ENCODE results near the gene SLC18A2.

The SLC18A2 gene

DNA sequence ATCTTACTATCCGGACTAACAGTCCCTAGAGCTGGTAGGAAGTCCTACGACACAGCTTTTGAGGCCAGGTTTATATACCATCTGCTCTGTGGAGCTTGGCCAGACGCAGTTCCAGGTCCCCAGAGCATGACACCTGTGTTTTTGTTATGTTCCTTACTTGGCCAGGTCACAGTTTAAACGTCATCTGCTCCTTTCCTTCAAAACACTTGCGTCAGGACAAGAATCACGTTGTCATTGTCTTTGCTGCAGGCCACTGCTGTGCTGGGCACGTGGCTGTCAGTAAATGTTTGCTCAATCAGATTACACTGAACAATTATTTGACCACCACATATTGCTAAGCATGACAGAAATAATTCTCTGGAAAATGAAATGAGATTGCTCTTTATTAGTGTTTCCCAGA lies 23.9 kb downstream of the SLC18A2 start:
- no peak for TF ChIP-seq EZH2phosphoT487 (IDR thresholded peaks at IDR 0.05; ENCODE audit: borderline replicate concordance)
- TF ChIP-seq, protein P1, sequence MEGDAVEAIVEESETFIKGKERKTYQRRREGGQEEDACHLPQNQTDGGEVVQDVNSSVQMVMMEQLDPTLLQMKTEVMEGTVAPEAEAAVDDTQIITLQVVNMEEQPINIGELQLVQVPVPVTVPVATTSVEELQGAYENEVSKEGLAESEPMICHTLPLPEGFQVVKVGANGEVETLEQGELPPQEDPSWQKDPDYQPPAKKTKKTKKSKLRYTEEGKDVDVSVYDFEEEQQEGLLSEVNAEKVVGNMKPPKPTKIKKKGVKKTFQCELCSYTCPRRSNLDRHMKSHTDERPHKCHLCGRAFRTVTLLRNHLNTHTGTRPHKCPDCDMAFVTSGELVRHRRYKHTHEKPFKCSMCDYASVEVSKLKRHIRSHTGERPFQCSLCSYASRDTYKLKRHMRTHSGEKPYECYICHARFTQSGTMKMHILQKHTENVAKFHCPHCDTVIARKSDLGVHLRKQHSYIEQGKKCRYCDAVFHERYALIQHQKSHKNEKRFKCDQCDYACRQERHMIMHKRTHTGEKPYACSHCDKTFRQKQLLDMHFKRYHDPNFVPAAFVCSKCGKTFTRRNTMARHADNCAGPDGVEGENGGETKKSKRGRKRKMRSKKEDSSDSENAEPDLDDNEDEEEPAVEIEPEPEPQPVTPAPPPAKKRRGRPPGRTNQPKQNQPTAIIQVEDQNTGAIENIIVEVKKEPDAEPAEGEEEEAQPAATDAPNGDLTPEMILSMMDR (conservative IDR thresholded peaks at IDR 0.05; ENCODE audit: low read length), result no peak
- Histone ChIP-seq H3K27me3 (ENCODE audit: insufficient read depth, low read length, poor library complexity, severe bottlenecking) (no peaks in the 10 kb centered on the region), H4K20me1 (ENCODE audit: insufficient read depth, low read length, poor library complexity, severe bottlenecking) (no peaks in the 10 kb centered on the region), H2AFZ (ENCODE audit: low read length) (no peak overlapping the region), H3K9ac (ENCODE audit: low read depth, low read length, poor library complexity, severe bottlenecking) (no peak overlapping the region), H3K4me1 (ENCODE audit: insufficient read depth, low read length, poor library complexity, severe bottlenecking) (peaks cover 21% of the 10 kb centered on the region), H3K36me3 (ENCODE audit: insufficient read depth, low read length) (no peaks in the 10 kb centered on the region), H3K4me2 (ENCODE audit: low read depth, low read length, poor library complexity, severe bottlenecking) (no peak overlapping the region), H3K4me3 (ENCODE audit: low read length, poor library complexity, severe bottlenecking) (no peak overlapping the region), H3K79me2 (ENCODE audit: insufficient read depth, low read length) (no peaks in the 10 kb centered on the region), H3F3A (ENCODE audit: low read depth) (no peaks in the 10 kb centered on the region), H3K9me3 (ENCODE audit: insufficient read depth, low read depth, low read length) (no peaks in the 10 kb centered on the region), H3K9me2 (replicated peaks; ENCODE audit: low read depth, low read length) (no peaks in the 10 kb centered on the region)

DNA sequence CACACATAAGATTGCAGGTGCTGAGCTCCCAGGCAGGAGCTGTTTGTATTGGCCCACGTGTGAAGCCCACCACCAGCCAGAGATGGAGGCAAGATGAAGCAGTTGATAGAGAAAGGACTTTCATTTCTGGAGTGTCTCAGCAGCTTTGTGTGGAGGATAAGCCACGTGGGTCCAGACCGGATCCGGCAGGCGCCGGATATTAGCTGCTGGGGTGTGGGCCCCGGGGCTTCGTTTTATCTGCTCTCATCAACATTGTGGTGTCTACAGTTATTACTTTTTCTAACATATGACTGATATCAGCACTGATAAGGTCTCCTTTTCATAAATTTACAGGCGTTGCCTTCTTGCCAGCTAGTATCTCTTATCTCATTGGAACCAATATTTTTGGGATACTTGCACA lies 25.5 kb downstream of the SLC18A2 start:
- Histone ChIP-seq H2AFZ (ENCODE audit: low read length) (no peak overlapping the region), H3K9ac (ENCODE audit: low read depth, low read length, poor library complexity, severe bottlenecking) (no peak overlapping the region), H3K4me1 (ENCODE audit: insufficient read depth, low read length, poor library complexity, severe bottlenecking) (peaks cover 12% of the 10 kb centered on the region), H4K20me1 (ENCODE audit: insufficient read depth, low read length, poor library complexity, severe bottlenecking) (no peaks in the 10 kb centered on the region), H3K79me2 (ENCODE audit: insufficient read depth, low read length) (no peaks in the 10 kb centered on the region), H3K27me3 (ENCODE audit: insufficient read depth, low read length, poor library complexity, severe bottlenecking) (no peaks in the 10 kb centered on the region), H3K4me2 (ENCODE audit: low read depth, low read length, poor library complexity, severe bottlenecking) (peak overlapping the region; percentile 57), H3K9me3 (ENCODE audit: insufficient read depth, low read depth, low read length) (no peaks in the 10 kb centered on the region), H3K9me2 (replicated peaks; ENCODE audit: low read depth, low read length) (no peaks in the 10 kb centered on the region), H3K36me3 (ENCODE audit: insufficient read depth, low read length) (no peaks in the 10 kb centered on the region), H3F3A (ENCODE audit: low read depth) (no peaks in the 10 kb centered on the region), H3K4me3 (ENCODE audit: low read length, poor library complexity, severe bottlenecking) (peak overlapping the region; percentile 5)
- TF ChIP-seq, protein P1 (conservative IDR thresholded peaks at IDR 0.05; ENCODE audit: low read length), result no peak
- TF ChIP-seq EZH2phosphoT487 (IDR thresholded peaks at IDR 0.05; ENCODE audit: borderline replicate concordance), result no peak

DNA sequence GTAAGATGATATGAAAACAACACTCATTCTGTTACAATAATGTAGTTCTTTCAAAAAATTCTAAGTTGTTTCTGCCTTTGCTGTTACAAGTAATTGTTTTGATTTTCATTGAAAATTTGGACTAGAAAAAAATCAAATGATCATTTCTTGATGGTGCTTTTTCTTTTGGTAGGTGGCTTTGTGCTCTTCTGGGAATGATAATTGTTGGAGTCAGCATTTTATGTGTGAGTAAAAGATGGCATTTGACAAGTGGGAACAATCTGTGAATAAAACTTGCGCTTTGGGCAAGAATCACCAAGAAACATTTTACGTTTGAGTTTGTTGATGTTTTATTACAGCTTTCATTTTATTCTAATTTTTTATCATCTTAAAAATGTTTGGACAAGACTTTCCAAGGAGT lies 25.9 kb downstream of the SLC18A2 start:
- Histone ChIP-seq H3K27me3 (ENCODE audit: insufficient read depth, low read length, poor library complexity, severe bottlenecking) (no peaks in the 10 kb centered on the region), H2AFZ (ENCODE audit: low read length) (no peak overlapping the region), H3K4me2 (ENCODE audit: low read depth, low read length, poor library complexity, severe bottlenecking) (peak overlapping the region; percentile 57), H3K4me1 (ENCODE audit: insufficient read depth, low read length, poor library complexity, severe bottlenecking) (peaks cover 12% of the 10 kb centered on the region), H4K20me1 (ENCODE audit: insufficient read depth, low read length, poor library complexity, severe bottlenecking) (no peaks in the 10 kb centered on the region), H3K79me2 (ENCODE audit: insufficient read depth, low read length) (no peaks in the 10 kb centered on the region), H3K9me3 (ENCODE audit: insufficient read depth, low read depth, low read length) (no peaks in the 10 kb centered on the region), H3K9ac (ENCODE audit: low read depth, low read length, poor library complexity, severe bottlenecking) (no peak overlapping the region), H3K9me2 (replicated peaks; ENCODE audit: low read depth, low read length) (no peaks in the 10 kb centered on the region), H3F3A (ENCODE audit: low read depth) (no peaks in the 10 kb centered on the region), H3K36me3 (ENCODE audit: insufficient read depth, low read length) (no peaks in the 10 kb centered on the region), H3K4me3 (ENCODE audit: low read length, poor library complexity, severe bottlenecking) (peak overlapping the region; percentile 5)
- no peak for TF ChIP-seq EZH2phosphoT487 (IDR thresholded peaks at IDR 0.05; ENCODE audit: borderline replicate concordance)
- TF ChIP-seq, protein P1 (conservative IDR thresholded peaks at IDR 0.05; ENCODE audit: low read length), result no peak

All from Loucy (cell line).